ENCODE measurements around the gene FLT4. TPM values are rescaled to one million over a fixed set of nuclear protein-coding genes. Genes with fewer than 3 reads are reported as not detected.

Gene FLT4
- total RNA-seq, 4 donors from 2014 or later = 7.6 to 15.2 (median 10.4) TPM

DNA sequence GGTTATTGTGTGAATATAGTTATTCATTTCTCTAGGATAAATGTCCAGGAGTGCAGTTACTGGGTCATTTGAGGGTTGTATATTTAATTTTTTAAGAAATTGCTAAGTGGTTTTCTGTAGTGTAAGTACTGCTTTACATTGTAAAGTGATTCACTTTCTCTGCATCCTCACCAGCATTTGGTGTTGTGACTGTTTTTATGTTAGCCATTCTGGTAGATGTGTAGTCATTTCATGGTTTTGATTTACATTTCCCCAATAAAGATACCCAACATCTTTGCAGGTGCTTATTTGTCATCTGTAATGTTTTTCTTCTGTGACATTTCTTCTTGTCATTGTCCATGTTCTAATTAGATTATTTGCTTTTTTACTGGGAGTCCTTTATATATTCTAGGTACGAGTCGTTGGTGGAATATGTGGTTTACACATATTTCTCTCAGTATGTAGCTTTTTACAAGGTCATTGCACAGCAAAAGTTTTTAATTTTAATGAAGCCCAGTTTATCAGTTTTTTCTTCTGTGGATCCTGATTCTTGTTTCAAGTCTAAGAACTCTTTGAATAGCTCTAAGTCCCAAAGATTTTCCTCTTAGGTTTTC, 92.1 kb downstream of the FLT4 start:
- Histone ChIP-seq H3K9me3 (no peaks in the 10 kb centered on the region), H3K36me3 (peaks cover 0 to 35% of the 10 kb centered on the region in 2 donors), H3K4me3 (no peak overlapping the region), H3K4me1 (no peaks in the 10 kb centered on the region), H3K27ac (no peak overlapping the region), H3K27me3 (no peaks in the 10 kb centered on the region)
- no peak for ATAC-seq
- TF ChIP-seq, protein P1, sequence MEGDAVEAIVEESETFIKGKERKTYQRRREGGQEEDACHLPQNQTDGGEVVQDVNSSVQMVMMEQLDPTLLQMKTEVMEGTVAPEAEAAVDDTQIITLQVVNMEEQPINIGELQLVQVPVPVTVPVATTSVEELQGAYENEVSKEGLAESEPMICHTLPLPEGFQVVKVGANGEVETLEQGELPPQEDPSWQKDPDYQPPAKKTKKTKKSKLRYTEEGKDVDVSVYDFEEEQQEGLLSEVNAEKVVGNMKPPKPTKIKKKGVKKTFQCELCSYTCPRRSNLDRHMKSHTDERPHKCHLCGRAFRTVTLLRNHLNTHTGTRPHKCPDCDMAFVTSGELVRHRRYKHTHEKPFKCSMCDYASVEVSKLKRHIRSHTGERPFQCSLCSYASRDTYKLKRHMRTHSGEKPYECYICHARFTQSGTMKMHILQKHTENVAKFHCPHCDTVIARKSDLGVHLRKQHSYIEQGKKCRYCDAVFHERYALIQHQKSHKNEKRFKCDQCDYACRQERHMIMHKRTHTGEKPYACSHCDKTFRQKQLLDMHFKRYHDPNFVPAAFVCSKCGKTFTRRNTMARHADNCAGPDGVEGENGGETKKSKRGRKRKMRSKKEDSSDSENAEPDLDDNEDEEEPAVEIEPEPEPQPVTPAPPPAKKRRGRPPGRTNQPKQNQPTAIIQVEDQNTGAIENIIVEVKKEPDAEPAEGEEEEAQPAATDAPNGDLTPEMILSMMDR (IDR thresholded peaks at IDR 0.05) = no peak
- WGBS, 2 donors (ENCODE audit: low coverage in 1 of 2) = 100% methylated on average over 2 of the region's 2 CpGs

DNA sequence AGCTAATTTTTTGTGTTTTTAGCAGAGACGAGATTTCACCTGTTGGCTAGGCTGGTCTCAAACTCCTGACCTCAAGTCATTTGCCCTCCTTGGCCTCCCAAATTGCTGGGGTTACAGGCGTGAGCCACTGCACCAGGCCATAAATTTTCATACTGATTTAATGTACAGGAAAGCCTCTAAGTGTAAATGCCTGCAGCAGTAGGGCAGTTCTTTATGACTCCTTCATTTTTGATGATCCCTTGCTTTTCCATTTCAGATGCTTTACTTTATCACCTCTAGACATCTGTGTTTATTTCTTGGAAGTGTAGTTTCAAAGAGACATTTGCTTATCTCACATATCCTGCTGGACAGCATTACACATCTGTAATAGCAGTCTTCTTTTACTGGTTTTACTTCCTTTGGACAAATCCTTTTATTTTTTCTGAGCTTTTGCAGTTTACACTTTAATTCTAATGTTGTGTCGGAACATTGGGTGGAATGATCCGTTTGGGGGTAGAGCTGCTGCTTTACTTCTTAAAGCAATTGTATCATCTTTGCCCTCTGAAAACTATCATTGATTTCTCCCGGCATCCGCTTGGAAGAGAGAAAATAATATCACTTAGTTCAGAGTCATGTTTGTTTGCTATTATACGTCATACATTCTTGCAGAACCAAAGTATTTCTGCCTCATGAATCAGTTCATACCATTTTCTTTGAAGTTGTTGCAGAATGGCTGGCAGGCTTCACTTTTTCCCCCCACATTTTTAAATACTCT, 94.1 kb downstream of the FLT4 start:
- Histone ChIP-seq H3K36me3 (peaks cover 4 to 47% of the 10 kb centered on the region in 2 donors), H3K9me3 (no peaks in the 10 kb centered on the region), H3K4me3 (no peak overlapping the region), H3K27me3 (no peaks in the 10 kb centered on the region), H3K27ac (no peak overlapping the region), H3K4me1 (no peaks in the 10 kb centered on the region)
- WGBS, 2 donors (ENCODE audit: low coverage in 1 of 2) = 72 to 81% methylated on average over 5 to 7 of the region's 7 CpGs
- no peak for ATAC-seq
- TF ChIP-seq, protein P1 (IDR thresholded peaks at IDR 0.05) = no peak
- TF ChIP-seq POLR2AphosphoS5 (IDR thresholded peaks at IDR 0.05) = no peak
- no peak for TF ChIP-seq POLR2A (IDR thresholded peaks at IDR 0.05)
- TF ChIP-seq EP300 (IDR thresholded peaks at IDR 0.05) = no peak

DNA sequence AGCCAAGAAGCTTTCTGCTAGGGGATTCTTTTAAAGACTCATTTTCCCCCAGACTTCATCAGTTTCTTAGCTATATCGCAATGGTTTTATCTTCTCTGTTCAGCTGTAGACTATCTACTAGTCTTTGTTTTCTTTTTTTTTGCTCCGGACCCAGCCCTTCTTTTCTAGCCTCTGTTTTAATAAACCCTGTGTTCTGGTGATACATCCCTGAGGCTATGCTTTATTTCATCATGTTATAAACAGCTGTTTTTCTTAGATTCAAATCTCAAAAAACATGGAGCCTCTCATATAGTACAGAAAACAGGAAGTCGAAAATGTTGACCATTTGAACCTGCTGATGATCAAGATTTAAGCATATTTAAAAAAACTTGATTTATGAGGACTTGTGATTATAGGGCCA, 95.9 kb downstream of the FLT4 start:
- 87 to 92% methylated on average over 3 of the region's 3 CpGs for WGBS, 2 donors (ENCODE audit: low coverage in 1 of 2)
- H3K27ac ChIP-seq = no peak overlapping the region
- no peaks in the 10 kb centered on the region for H3K27me3 ChIP-seq
- TF ChIP-seq, protein P1 (IDR thresholded peaks at IDR 0.05) = no peak
- TF ChIP-seq EP300 (IDR thresholded peaks at IDR 0.05) (no peak), POLR2A (IDR thresholded peaks at IDR 0.05) (no peak), POLR2AphosphoS5 (IDR thresholded peaks at IDR 0.05) (no peak)
- H3K36me3 ChIP-seq = peaks cover 4 to 54% of the 10 kb centered on the region in 2 donors
- H3K4me1 ChIP-seq = no peaks in the 10 kb centered on the region
- H3K4me3 ChIP-seq = no peak overlapping the region
- ATAC-seq = no peak
- no peaks in the 10 kb centered on the region for H3K9me3 ChIP-seq

Other genes with a start within 250 kb of the FLT4 start
- 10 to 100 TPM; 15.8 to 25.7 (median 24.1) TPM for gene CNOT6, start 155.2 kb downstream of the FLT4 start, total RNA-seq
- gene SCGB3A1, start 58.1 kb downstream of the FLT4 start, total RNA-seq = 10 to 100 TPM in 1 of 4 donors, not detected in 3; 78.4 TPM
- not detected for gene OR2Y1, start 90.5 kb upstream of the FLT4 start, total RNA-seq
- gene MGAT1, start 153.2 kb upstream of the FLT4 start, total RNA-seq = 100 to 1,000 TPM; 122 to 196 (median 159) TPM
- 10 to 100 TPM; 19.1 to 34.9 (median 21.4) TPM for gene ZFP62, start 211.7 kb upstream of the FLT4 start, total RNA-seq
- gene BTNL8, start 249.6 kb upstream of the FLT4 start, total RNA-seq = 1 to 10 TPM in 1 of 4 donors, under 1 TPM in 1, not detected in 2; 0.81 to 1.1 TPM